Measurements from ENCODE around the gene TLE1. TPM values are rescaled to one million over a fixed set of nuclear protein-coding genes. Genes with fewer than 3 reads are reported as not detected.

TLE1 gene
- total RNA-seq, 1 donor, result 9.0 TPM

DNA sequence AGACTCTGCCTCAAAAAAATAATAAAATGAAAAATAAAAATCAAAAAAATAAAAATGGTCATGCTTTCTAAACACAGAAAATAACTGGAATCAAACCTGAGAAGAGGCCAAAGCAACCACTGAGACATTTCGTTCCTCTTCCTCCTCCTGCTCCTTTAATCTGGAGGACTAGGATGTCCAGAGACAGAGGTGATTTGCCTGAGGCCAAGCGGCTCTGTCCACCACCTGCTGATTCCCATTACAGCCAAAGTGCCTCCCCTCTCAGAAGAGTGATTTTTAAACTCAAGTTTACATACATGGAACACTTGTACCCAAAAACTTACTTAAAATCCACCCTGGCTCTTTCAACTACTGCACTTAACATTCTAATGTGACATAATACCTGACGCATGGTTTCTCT, 65.6 kb downstream of the TLE1 start:
- no peaks in the 10 kb centered on the region for H3K36me3 ChIP-seq (ENCODE audit: insufficient read depth, low read length)
- H2AFZ ChIP-seq (ENCODE audit: low read length), result no peak overlapping the region
- no peak overlapping the region for H3K27ac ChIP-seq (ENCODE audit: low read depth, low read length)
- no peak overlapping the region for H3K4me3 ChIP-seq (ENCODE audit: insufficient read depth, low read length)
- no peaks in the 10 kb centered on the region for H3K9me3 ChIP-seq (ENCODE audit: low read depth, low read length)
- no peak overlapping the region for H3K4me2 ChIP-seq (ENCODE audit: insufficient read depth, low read length)
- H3K79me2 ChIP-seq (ENCODE audit: insufficient read depth, low read length), result no peaks in the 10 kb centered on the region
- H3K4me1 ChIP-seq (ENCODE audit: insufficient read depth, low read length), result peaks cover 7% of the 10 kb centered on the region
- TF ChIP-seq, protein P1, sequence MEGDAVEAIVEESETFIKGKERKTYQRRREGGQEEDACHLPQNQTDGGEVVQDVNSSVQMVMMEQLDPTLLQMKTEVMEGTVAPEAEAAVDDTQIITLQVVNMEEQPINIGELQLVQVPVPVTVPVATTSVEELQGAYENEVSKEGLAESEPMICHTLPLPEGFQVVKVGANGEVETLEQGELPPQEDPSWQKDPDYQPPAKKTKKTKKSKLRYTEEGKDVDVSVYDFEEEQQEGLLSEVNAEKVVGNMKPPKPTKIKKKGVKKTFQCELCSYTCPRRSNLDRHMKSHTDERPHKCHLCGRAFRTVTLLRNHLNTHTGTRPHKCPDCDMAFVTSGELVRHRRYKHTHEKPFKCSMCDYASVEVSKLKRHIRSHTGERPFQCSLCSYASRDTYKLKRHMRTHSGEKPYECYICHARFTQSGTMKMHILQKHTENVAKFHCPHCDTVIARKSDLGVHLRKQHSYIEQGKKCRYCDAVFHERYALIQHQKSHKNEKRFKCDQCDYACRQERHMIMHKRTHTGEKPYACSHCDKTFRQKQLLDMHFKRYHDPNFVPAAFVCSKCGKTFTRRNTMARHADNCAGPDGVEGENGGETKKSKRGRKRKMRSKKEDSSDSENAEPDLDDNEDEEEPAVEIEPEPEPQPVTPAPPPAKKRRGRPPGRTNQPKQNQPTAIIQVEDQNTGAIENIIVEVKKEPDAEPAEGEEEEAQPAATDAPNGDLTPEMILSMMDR (IDR thresholded peaks at IDR 0.05; ENCODE audit: extremely low read depth, low read depth, low read length), result no peak
- no peaks in the 10 kb centered on the region for H3K27me3 ChIP-seq (ENCODE audit: insufficient read depth, low read length)
- H4K20me1 ChIP-seq (ENCODE audit: insufficient read depth, low read length), result no peaks in the 10 kb centered on the region
- DNase-seq (ENCODE audit: insufficient read length, low spot score, missing footprints), result no peak

GRCh38 chr9:81622471-81623255, 66.7 kb downstream of the TLE1 start:
- TF ChIP-seq, protein P1 (IDR thresholded peaks at IDR 0.05; ENCODE audit: extremely low read depth, low read depth, low read length), result no peak
- Histone ChIP-seq H2AFZ (ENCODE audit: low read length) (no peak overlapping the region), H3K4me2 (ENCODE audit: insufficient read depth, low read length) (no peak overlapping the region), H3K4me3 (ENCODE audit: insufficient read depth, low read length) (no peak overlapping the region), H3K27me3 (ENCODE audit: insufficient read depth, low read length) (no peaks in the 10 kb centered on the region), H3K9me3 (ENCODE audit: low read depth, low read length) (no peaks in the 10 kb centered on the region), H3K27ac (ENCODE audit: low read depth, low read length) (no peak overlapping the region), H3K4me1 (ENCODE audit: insufficient read depth, low read length) (peaks cover 7% of the 10 kb centered on the region), H3K36me3 (ENCODE audit: insufficient read depth, low read length) (no peaks in the 10 kb centered on the region), H3K79me2 (ENCODE audit: insufficient read depth, low read length) (no peaks in the 10 kb centered on the region), H4K20me1 (ENCODE audit: insufficient read depth, low read length) (no peaks in the 10 kb centered on the region)
- DNase-seq (ENCODE audit: insufficient read length, low spot score, missing footprints), result no peak

DNA sequence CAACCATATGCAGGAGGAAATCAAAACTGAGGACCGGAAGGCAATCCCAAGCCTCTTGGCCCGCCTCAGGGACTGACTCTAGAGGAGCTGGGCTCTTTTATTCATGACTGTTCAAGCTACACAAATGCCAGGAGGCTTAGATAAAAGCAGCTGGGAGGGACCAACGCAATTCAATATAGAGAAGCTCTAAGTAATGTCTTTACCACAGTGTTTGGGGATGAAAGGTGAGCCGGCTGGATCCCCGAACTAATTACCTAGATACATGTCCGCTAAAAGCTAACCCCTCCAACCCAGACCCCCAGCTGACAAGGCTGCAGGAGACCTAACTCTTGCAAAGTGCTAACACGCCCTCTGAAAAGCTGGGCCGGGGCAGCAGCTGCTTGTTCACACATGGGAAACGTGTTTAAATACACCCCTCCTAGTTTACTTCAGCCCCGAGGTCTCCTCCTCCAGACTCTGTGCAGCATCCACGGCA, 67.5 kb downstream of the TLE1 start:
- TF ChIP-seq, protein P1 (IDR thresholded peaks at IDR 0.05; ENCODE audit: extremely low read depth, low read depth, low read length), result no peak
- Histone ChIP-seq H3K79me2 (ENCODE audit: insufficient read depth, low read length) (no peaks in the 10 kb centered on the region), H3K27me3 (ENCODE audit: insufficient read depth, low read length) (no peaks in the 10 kb centered on the region), H3K9me3 (ENCODE audit: low read depth, low read length) (no peaks in the 10 kb centered on the region), H3K4me3 (ENCODE audit: insufficient read depth, low read length) (no peak overlapping the region), H3K27ac (ENCODE audit: low read depth, low read length) (no peak overlapping the region), H3K4me1 (ENCODE audit: insufficient read depth, low read length) (peaks cover 7% of the 10 kb centered on the region), H3K36me3 (ENCODE audit: insufficient read depth, low read length) (no peaks in the 10 kb centered on the region), H3K4me2 (ENCODE audit: insufficient read depth, low read length) (no peak overlapping the region), H4K20me1 (ENCODE audit: insufficient read depth, low read length) (no peaks in the 10 kb centered on the region), H2AFZ (ENCODE audit: low read length) (no peak overlapping the region)
- no peak for DNase-seq (ENCODE audit: insufficient read length, low spot score, missing footprints)

DNA sequence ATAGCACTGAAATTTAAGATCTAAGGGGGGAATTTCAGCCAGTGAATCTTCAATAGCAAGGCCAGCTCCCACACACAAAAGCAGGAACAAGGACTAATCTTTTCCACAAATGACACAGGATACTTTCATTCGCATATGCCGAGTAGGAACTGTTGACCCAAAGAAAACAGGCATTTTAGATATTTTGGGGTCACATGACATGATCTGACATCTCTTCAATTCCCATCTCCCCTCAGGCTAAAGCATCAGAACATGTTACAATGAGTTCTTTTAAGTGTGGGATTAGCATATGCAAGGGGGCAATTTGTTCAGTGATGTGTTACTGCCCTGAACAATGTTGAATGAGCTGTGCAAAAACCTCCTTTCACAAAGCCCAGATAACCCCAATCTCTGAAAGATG, 68.2 kb downstream of the TLE1 start:
- Histone ChIP-seq H4K20me1 (ENCODE audit: insufficient read depth, low read length) (no peaks in the 10 kb centered on the region), H3K4me1 (ENCODE audit: insufficient read depth, low read length) (peaks cover 7% of the 10 kb centered on the region), H3K27me3 (ENCODE audit: insufficient read depth, low read length) (no peaks in the 10 kb centered on the region), H3K4me3 (ENCODE audit: insufficient read depth, low read length) (no peak overlapping the region), H3K27ac (ENCODE audit: low read depth, low read length) (no peak overlapping the region), H3K36me3 (ENCODE audit: insufficient read depth, low read length) (no peaks in the 10 kb centered on the region), H3K9me3 (ENCODE audit: low read depth, low read length) (no peaks in the 10 kb centered on the region), H3K4me2 (ENCODE audit: insufficient read depth, low read length) (no peak overlapping the region), H3K79me2 (ENCODE audit: insufficient read depth, low read length) (no peaks in the 10 kb centered on the region), H2AFZ (ENCODE audit: low read length) (no peak overlapping the region)
- TF ChIP-seq, protein P1 (IDR thresholded peaks at IDR 0.05; ENCODE audit: extremely low read depth, low read depth, low read length), result no peak
- no peak for DNase-seq (ENCODE audit: insufficient read length, low spot score, missing footprints)

Measured in osteoblast (primary cell).